ENCODE measurements around the gene RAF1. TPM values are rescaled to one million over a fixed set of nuclear protein-coding genes. Genes with fewer than 3 reads are reported as not detected.

RAF1 gene
- total RNA-seq, 1 experiment from 2014 or later: 64.3 TPM

DNA sequence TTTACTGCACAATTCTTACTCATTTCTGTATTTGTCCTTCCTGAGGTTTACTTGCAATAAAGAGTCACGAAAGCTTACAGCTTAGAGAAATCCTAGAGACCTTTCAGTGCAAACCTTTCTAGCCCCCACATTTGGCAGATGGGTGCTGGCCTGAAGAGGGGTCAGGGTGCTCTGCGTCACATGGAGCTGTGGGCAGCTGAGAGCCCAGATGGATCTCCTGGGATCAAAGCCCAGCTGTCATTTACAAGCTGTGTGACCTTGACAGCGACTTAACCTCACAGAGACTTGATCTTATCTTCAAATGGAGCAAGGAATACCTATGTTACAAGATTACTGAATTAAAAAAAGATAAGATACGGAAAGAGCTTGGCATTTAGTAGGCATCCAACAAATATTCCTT is 24.0 kb upstream of the RAF1 start:
- ChIA-PET POLR2A (no interaction called here), CTCF (interaction anchor here (1.3 kb wide), 1 partner anchor 19 kb away, joined by 4 read pairs; no protein-coding TSS in a partner anchor), RAD21 (ENCODE audit: low non-redundant PET in 1 of 2, low total read pairs in 2 of 2, uncharacterized antibody in 2 of 2, unreplicated experiment in 2 of 2) (no interaction called here)
- H3K9ac ChIP-seq (ENCODE audit: low read length): no peak overlapping the region
- BruUV-seq (replicated peaks): no TSS peak
- ATAC-seq: no peak
- H4K20me1 ChIP-seq (ENCODE audit: insufficient read depth): no peaks in the 10 kb centered on the region
- H3K36me3 ChIP-seq (ENCODE audit: control insufficient read depth in 1 of 2, insufficient read depth in 2 of 2, low read length in 2 of 2): no peaks in the 10 kb centered on the region
- no peaks in the 10 kb centered on the region for H3K9me3 ChIP-seq (ENCODE audit: control insufficient read depth in 1 of 2, insufficient read depth in 1 of 2, low read depth in 1 of 2, low read length in 2 of 2)
- intact Hi-C loops (cut with micrococcal nuclease): no loop called here
- no peak overlapping the region for H3K4me3 ChIP-seq (replicated peaks in 1 of 2; ENCODE audit: low read depth in 1 of 2, low read length in 2 of 2)
- H3K4me2 ChIP-seq (ENCODE audit: low read length): no peak overlapping the region
- H3K4me1 ChIP-seq (ENCODE audit: control insufficient read depth in 1 of 2, insufficient read depth in 2 of 2, low read length in 2 of 2): no peaks in the 10 kb centered on the region
- TF ChIP-seq TCF7L2 (IDR thresholded peaks at IDR 0.05; ENCODE audit: borderline replicate concordance, extremely low read depth, insufficient read depth, insufficient read length): peak; percentile 75
- TF ChIP-seq, protein P1, sequence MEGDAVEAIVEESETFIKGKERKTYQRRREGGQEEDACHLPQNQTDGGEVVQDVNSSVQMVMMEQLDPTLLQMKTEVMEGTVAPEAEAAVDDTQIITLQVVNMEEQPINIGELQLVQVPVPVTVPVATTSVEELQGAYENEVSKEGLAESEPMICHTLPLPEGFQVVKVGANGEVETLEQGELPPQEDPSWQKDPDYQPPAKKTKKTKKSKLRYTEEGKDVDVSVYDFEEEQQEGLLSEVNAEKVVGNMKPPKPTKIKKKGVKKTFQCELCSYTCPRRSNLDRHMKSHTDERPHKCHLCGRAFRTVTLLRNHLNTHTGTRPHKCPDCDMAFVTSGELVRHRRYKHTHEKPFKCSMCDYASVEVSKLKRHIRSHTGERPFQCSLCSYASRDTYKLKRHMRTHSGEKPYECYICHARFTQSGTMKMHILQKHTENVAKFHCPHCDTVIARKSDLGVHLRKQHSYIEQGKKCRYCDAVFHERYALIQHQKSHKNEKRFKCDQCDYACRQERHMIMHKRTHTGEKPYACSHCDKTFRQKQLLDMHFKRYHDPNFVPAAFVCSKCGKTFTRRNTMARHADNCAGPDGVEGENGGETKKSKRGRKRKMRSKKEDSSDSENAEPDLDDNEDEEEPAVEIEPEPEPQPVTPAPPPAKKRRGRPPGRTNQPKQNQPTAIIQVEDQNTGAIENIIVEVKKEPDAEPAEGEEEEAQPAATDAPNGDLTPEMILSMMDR (IDR thresholded peaks at IDR 0.05 in 2 of 3, conservative IDR thresholded peaks at IDR 0.05 in 1 of 3; ENCODE audit: borderline replicate concordance in 1 of 3, insufficient read depth in 1 of 3, low read depth in 2 of 3, low read length in 2 of 3): no peak
- H3K27me3 ChIP-seq (ENCODE audit: insufficient read depth, low read length): no peaks in the 10 kb centered on the region
- H3K79me2 ChIP-seq (ENCODE audit: insufficient read depth, low read length): no peaks in the 10 kb centered on the region
- H3K9me2 ChIP-seq (ENCODE audit: insufficient read depth): no peaks in the 10 kb centered on the region
- no peak for DNase-seq (ENCODE audit: low read depth, low spot score)
- H3K27ac ChIP-seq (ENCODE audit: low read depth, low read length): no peak overlapping the region
- no peak overlapping the region for H2AFZ ChIP-seq (ENCODE audit: low read depth, low read length, poor library complexity, severe bottlenecking)

DNA sequence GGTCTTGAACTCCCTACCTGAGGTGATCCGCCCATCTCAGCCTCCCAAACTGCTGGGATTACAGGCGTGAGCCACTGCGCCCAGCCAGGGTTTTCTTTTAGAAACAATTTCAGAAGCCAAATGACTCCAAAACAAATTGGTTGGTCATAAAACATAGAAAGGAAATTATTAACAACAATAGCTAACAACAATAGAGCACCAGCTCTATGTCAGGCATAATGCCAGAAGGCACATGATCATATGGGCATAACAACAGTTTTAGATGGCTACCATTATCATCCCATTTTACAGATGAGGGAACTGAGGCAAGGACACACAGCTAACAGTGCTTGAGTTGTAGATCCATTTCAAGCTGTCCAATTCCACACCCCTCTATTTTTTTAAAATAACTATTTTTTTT is 22.2 kb upstream of the RAF1 start:
- TF ChIP-seq EZH2 (IDR thresholded peaks at IDR 0.05): no peak
- no peak for TF ChIP-seq TCF7L2 (IDR thresholded peaks at IDR 0.05; ENCODE audit: borderline replicate concordance, extremely low read depth, insufficient read depth, insufficient read length)
- TF ChIP-seq RAD21 (IDR thresholded peaks at IDR 0.05; ENCODE audit: low read depth): no peak
- TF ChIP-seq POLR2A (IDR thresholded peaks at IDR 0.05; ENCODE audit: borderline replicate concordance, extremely low read depth, insufficient read depth, insufficient read length): no peak
- ChIA-PET CTCF (no interaction called here), POLR2A (no interaction called here), RAD21 (ENCODE audit: low non-redundant PET in 1 of 2, low total read pairs in 2 of 2, uncharacterized antibody in 2 of 2, unreplicated experiment in 2 of 2) (no interaction called here)
- Histone ChIP-seq H3K36me3 (ENCODE audit: control insufficient read depth in 1 of 2, insufficient read depth in 2 of 2, low read length in 2 of 2) (no peaks in the 10 kb centered on the region), H4K20me1 (ENCODE audit: insufficient read depth) (no peaks in the 10 kb centered on the region), H3K9me3 (ENCODE audit: control insufficient read depth in 1 of 2, insufficient read depth in 1 of 2, low read depth in 1 of 2, low read length in 2 of 2) (no peaks in the 10 kb centered on the region), H3K27ac (ENCODE audit: low read depth, low read length) (no peak overlapping the region), H3K4me2 (ENCODE audit: low read length) (no peak overlapping the region), H3K4me3 (replicated peaks in 1 of 2; ENCODE audit: low read depth in 1 of 2, low read length in 2 of 2) (no peak overlapping the region), H3K9me2 (ENCODE audit: insufficient read depth) (no peaks in the 10 kb centered on the region), H3K79me2 (ENCODE audit: insufficient read depth, low read length) (no peaks in the 10 kb centered on the region), H3K27me3 (ENCODE audit: insufficient read depth, low read length) (no peaks in the 10 kb centered on the region), H3K4me1 (ENCODE audit: control insufficient read depth in 1 of 2, insufficient read depth in 2 of 2, low read length in 2 of 2) (peaks cover 0 to 4% of the 10 kb centered on the region in 2 experiments; a peak in 1 of 4 replicates), H3K9ac (ENCODE audit: low read length) (no peak overlapping the region), H2AFZ (ENCODE audit: low read depth, low read length, poor library complexity, severe bottlenecking) (no peak overlapping the region)
- DNase-seq (ENCODE audit: low read depth, low spot score) (no peak), ATAC-seq (no peak)
- no TSS peak for BruUV-seq (replicated peaks)
- intact Hi-C loops (cut with micrococcal nuclease): no loop called here
